HUES64 (cell line): ENCODE measurements around the gene RNF208.

Experiments used
- H3K27ac ChIP-seq: 2 replicates; pipeline ENCODE4 v1.7.0; 2013; ENCODE audit warnings: low read depth, low read length, inconsistent platforms
- H3K27me3 ChIP-seq: 2 replicates; pipeline ENCODE4 v1.6.1; 2013; ENCODE audit warnings: mild to moderate bottlenecking, low read length; ENCODE audit not compliant: insufficient read depth
- H3K36me3 ChIP-seq: 2 replicates; pipeline ENCODE4 v1.6.1; 2013; ENCODE audit warnings: mild to moderate bottlenecking, low read length; ENCODE audit not compliant: insufficient read depth
- H3K4me1 ChIP-seq: 2 replicates; pipeline ENCODE4 v1.6.1; 2013; ENCODE audit warnings: mild to moderate bottlenecking, low read length, moderate library complexity; ENCODE audit not compliant: insufficient read depth
- H3K4me3 ChIP-seq: 2 replicates; pipeline ENCODE4 v1.5.1; 2013; ENCODE audit warnings: mild to moderate bottlenecking, low read length, moderate library complexity
- H3K9ac ChIP-seq: 2 replicates; pipeline ENCODE4 v1.6.1; 2013; ENCODE audit warnings: mild to moderate bottlenecking, low read depth, low read length
- H3K9me3 ChIP-seq: 2 replicates; pipeline ENCODE4 v1.6.1; 2013; ENCODE audit warnings: low read depth, low read length; ENCODE audit not compliant: insufficient read depth
- WGBS: fragments of 150-250, 120-280 bp; methylation state at CpG from one replicate; pipeline ENCODE4 v1.1.7; 2013; ENCODE audit warnings: missing lambda C conversion rate; 5-methylcytosine and 5-hydroxymethylcytosine counted together

RNF208 gene

GRCh38 chr9:137174722-137175293, 47.2 kb downstream of the RNF208 start:
- 16% methylated on average over 34 of the region's 34 CpGs for WGBS
- H3K36me3 ChIP-seq, result peaks cover 5% of the 10 kb centered on the region
- no peak overlapping the region for H3K4me3 ChIP-seq
- peaks cover 54% of the 10 kb centered on the region for H3K27me3 ChIP-seq
- no peak overlapping the region for H3K27ac ChIP-seq
- H3K9me3 ChIP-seq, result no peaks in the 10 kb centered on the region
- H3K4me1 ChIP-seq, result no peaks in the 10 kb centered on the region
- no peak overlapping the region for H3K9ac ChIP-seq

DNA sequence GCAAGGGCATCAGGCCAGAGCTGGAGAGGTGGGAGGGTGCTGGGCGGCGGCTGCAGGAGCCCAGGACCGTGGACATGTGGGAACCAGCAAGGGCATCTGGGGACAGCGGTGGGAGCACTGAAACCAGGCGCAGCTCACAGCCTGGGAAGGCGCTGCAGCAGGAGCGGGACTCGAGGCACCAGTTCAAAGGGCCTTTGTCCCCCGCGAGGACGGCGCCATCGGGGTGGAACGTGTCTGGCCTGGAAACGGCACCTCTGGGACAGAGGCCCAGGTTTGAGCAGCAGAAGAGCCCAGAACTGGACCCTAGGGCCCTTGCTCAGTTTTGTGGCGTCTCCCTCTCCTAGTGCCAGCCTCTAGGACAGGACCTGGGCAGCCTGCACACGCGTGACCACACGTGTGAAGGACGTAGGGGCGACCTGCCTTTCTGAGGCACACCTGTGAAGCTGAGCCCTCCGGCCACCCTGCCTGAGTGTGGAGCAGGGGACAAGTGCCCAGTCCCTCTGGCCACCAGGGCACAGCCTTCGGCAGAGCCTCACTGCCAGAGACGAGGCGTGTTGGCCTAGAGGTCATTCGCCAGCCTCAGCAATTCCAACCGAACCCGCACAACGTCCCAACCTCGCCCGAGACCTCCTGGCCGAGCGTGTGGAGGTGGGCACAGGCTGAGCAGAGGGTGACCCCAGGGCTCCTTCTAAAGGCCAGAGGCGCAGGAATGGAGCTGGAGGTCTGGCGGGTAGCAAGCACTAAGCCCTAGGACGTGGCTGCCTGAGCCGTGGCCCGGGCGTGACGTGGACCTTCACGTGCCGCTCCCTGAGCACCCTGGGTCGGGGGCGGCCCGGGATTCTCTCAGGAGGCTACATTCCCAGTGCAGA, 48.0 kb downstream of the RNF208 start:
- H3K9me3 ChIP-seq, result no peaks in the 10 kb centered on the region
- peaks cover 4% of the 10 kb centered on the region; the same call in 1 of the 2 replicates for H3K36me3 ChIP-seq
- H3K4me3 ChIP-seq, result no peak overlapping the region
- WGBS, result 88% methylated on average over 45 of the region's 45 CpGs
- H3K27ac ChIP-seq, result no peak overlapping the region
- H3K27me3 ChIP-seq, result peaks cover 62% of the 10 kb centered on the region
- H3K9ac ChIP-seq, result no peak overlapping the region; the same call in 1 of the 2 replicates
- no peaks in the 10 kb centered on the region for H3K4me1 ChIP-seq

GRCh38 chr9:137172901-137173795, 48.9 kb downstream of the RNF208 start:
- 86% methylated on average over 21 of the region's 21 CpGs for WGBS
- Histone ChIP-seq H3K4me1 (no peaks in the 10 kb centered on the region), H3K27me3 (peaks cover 71% of the 10 kb centered on the region), H3K9ac (no peak overlapping the region), H3K9me3 (no peaks in the 10 kb centered on the region), H3K36me3 (peaks cover 4% of the 10 kb centered on the region; the same call in 1 of the 2 replicates), H3K4me3 (no peak overlapping the region), H3K27ac (no peak overlapping the region)

DNA sequence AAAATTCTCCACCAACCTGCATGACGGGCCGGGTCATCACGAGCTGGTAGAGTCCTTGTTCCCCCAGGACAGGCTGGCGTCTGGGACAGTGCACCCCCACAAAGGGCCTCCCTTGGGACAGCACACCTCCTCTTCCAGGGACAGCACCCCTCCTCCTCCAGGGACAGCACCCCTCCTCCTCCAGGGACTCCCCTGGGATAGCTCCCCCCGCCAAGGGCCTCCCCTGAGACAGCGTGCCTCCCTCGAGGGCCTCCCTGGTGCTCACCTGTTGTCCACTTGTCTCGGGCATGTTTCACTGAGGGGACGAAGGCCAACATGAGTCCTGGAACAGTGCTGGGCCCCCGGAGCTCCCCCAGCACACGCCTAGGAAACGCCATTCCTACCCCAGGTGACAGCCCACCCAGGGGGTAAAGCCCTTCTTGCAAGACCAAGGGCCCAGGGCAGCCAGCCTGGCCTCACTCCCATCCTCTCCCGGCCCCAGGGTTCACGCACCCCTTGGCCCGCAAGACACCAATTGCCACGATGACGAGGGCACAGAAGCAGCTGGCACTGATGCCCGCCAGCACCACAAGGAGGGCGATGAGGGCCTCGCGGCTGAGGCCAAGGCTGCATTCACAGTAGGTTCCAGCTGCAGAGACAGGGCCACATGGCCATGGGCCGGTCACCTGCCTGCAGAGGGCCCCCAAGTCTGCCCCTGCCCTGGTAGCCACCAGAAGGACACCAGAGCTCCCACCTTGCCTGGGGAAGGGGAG, 50.7 kb downstream of the RNF208 start:
- H3K4me1 ChIP-seq, result no peaks in the 10 kb centered on the region
- H3K9me3 ChIP-seq, result no peaks in the 10 kb centered on the region
- H3K27me3 ChIP-seq, result peaks cover 89% of the 10 kb centered on the region
- WGBS, result 88% methylated on average over 22 of the region's 22 CpGs
- no peak overlapping the region for H3K9ac ChIP-seq
- no peak overlapping the region for H3K27ac ChIP-seq
- H3K4me3 ChIP-seq, result no peak overlapping the region
- H3K36me3 ChIP-seq, result no peaks in the 10 kb centered on the region

DNA sequence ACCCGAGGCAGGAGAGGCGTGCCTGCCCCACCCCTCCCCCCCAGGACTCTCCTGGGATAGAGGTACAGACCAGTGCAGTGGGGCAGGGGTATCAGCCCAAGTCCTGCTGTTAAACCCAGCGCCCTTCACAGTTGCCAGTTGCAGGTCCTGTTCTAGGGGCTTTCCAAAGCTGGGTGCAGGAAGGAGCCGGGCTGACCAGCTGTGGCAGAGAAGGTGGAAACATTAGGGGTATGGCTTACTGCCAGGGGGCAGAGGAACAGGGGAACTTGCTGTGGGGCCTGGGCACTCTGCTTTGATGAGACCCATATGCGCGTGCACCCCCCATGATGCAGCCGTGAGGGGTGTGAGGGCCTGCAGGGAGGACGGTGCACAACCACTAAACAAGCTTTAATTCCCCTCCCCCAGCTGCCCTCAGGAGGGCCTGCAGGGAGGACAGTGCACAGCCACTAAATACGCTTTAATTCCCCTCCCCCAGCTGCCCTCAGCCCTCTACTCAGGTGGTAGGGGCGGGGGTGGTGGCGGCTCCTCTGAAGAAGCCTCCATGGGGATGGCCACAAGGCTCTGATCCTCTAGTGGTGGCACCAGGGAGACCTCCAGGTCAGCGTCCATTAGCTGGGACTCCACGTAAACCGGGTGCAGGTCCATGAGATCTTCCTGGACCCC, 51.4 kb downstream of the RNF208 start:
- H3K36me3 ChIP-seq, result no peaks in the 10 kb centered on the region
- no peaks in the 10 kb centered on the region for H3K9me3 ChIP-seq
- H3K27me3 ChIP-seq, result peaks cover 93% of the 10 kb centered on the region
- WGBS, result 56% methylated on average over 14 of the region's 14 CpGs
- H3K9ac ChIP-seq, result no peak overlapping the region
- H3K27ac ChIP-seq, result no peak overlapping the region
- no peaks in the 10 kb centered on the region for H3K4me1 ChIP-seq
- H3K4me3 ChIP-seq, result no peak overlapping the region; the same call in 1 of the 2 replicates
